Measurements from ENCODE around the gene PRSS33. TPM values are rescaled to one million over a fixed set of nuclear protein-coding genes. Genes with fewer than 3 reads are reported as not detected.
A peak's percentile ranks its signal among the peaks of the same experiment; 100 is the strongest.

Gene PRSS33
- total RNA-seq, 4 donors from 2014 or later, result not detected

DNA sequence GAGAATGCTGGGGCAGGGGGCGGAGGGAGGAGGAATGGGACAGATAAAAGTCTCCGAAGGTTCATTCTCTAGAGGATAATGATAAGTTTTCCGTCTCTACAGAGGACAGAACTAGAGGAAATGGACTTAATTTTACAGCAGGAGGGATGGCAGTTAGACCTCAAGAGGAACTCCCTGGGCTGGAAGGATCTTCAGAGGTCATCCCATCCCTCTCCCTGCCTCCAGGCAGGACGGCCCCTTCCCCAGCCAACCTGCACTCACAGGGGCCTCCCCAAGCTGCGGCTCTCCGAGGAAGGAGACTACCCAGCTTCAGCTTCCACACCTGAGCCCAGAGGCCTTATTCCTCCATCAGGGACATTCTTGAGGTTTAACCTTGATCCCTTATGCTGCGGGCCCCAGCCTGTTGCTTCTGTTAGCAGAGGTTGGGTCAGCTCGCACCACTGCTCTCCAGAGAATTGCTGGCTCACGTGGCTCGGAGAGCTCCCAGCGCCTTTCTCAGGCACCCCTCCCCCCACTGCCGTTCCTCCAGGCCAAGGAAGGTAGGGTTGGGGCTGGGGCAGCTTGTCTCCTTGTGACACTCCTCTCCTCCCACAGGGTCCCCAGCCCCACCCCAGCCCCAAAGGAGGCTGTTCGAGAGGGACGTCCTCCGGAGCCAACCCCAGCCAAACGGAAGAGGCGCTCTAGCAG is 18.8 kb downstream of the PRSS33 start:
- Histone ChIP-seq H3K4me3 (no peak overlapping the region), H3K27ac (peak overlapping the region; percentile 64 to 83 (median 80)), H3K36me3 (peaks cover 0 to 84% (median 30%) of the 10 kb centered on the region in 4 donors), H3K9me3 (no peaks in the 10 kb centered on the region), H3K27me3 (no peaks in the 10 kb centered on the region), H3K4me1 (peaks cover 12 to 36% (median 22%) of the 10 kb centered on the region in 4 donors)
- WGBS, 2 donors (ENCODE audit: low coverage in 1 of 2), result 87 to 100% methylated on average over 1 to 17 of the region's 17 CpGs
- in situ Hi-C loops (cut with MboI; ENCODE audit: low pct_ligation_motif_present in 1 of 4, low pct_unique_long_range_greater_than_20kb in 1 of 4, low sequenced_read_pairs in 3 of 4), result no loop called here
- DNase-seq, result no peak
- no peak for TF ChIP-seq POLR2A (IDR thresholded peaks at IDR 0.05)
- TF ChIP-seq EP300 (IDR thresholded peaks at IDR 0.05; ENCODE audit: low read depth), result no peak
- no peak for TF ChIP-seq POLR2AphosphoS5 (IDR thresholded peaks at IDR 0.05)
- no peak for TF ChIP-seq CTCF (IDR thresholded peaks at IDR 0.05)
- intact Hi-C loops (cut with DNase I; ENCODE audit: low total_unique reads), result no loop called here

- H3K9me3 ChIP-seq, result no peaks in the 10 kb centered on the region
- DNase-seq, result no peak
- no peak for TF ChIP-seq POLR2AphosphoS5 (IDR thresholded peaks at IDR 0.05)
- no peak for TF ChIP-seq EP300 (IDR thresholded peaks at IDR 0.05; ENCODE audit: low read depth)
- TF ChIP-seq POLR2A (IDR thresholded peaks at IDR 0.05), result no peak
- no peak for TF ChIP-seq CTCF (IDR thresholded peaks at IDR 0.05)
- peaks cover 12 to 36% (median 22%) of the 10 kb centered on the region in 4 donors for H3K4me1 ChIP-seq
- H3K4me3 ChIP-seq, result no peak overlapping the region
- in situ Hi-C loops (cut with MboI; ENCODE audit: low pct_ligation_motif_present in 1 of 4, low pct_unique_long_range_greater_than_20kb in 1 of 4, low sequenced_read_pairs in 3 of 4), result no loop called here
- intact Hi-C loops (cut with DNase I; ENCODE audit: low total_unique reads), result no loop called here
- H3K27me3 ChIP-seq, result no peaks in the 10 kb centered on the region
- WGBS, 2 donors (ENCODE audit: low coverage in 1 of 2), result 75 to 78% methylated on average over 8 to 14 of the region's 14 CpGs
- peak overlapping the region in 2 of 4 donors; percentile 80 to 83 for H3K27ac ChIP-seq
- H3K36me3 ChIP-seq, result peaks cover 0 to 90% (median 34%) of the 10 kb centered on the region in 4 donors
Observed at GRCh38 chr16:2767891-2768290, 19.5 kb downstream of the PRSS33 start.

GRCh38 chr16:2767140-2767731 is 20.1 kb downstream of the PRSS33 start:
- DNase-seq, result no peak
- peaks cover 0 to 97% (median 37%) of the 10 kb centered on the region in 4 donors for H3K36me3 ChIP-seq
- H3K9me3 ChIP-seq, result no peaks in the 10 kb centered on the region
- H3K4me1 ChIP-seq, result peaks cover 12 to 36% (median 22%) of the 10 kb centered on the region in 4 donors
- no peaks in the 10 kb centered on the region for H3K27me3 ChIP-seq
- in situ Hi-C loops (cut with MboI; ENCODE audit: low pct_ligation_motif_present in 1 of 4, low pct_unique_long_range_greater_than_20kb in 1 of 4, low sequenced_read_pairs in 3 of 4), result no loop called here
- intact Hi-C loops (cut with DNase I; ENCODE audit: low total_unique reads), result no loop called here
- H3K27ac ChIP-seq, result no peak overlapping the region
- H3K4me3 ChIP-seq, result no peak overlapping the region
- 94% methylated on average over 18 of the region's 19 CpGs; no CpG with 5 or more reads in 1 of the 2 donors for WGBS, 2 donors (ENCODE audit: low coverage in 1 of 2)
- TF ChIP-seq EP300 (IDR thresholded peaks at IDR 0.05; ENCODE audit: low read depth) (no peak), POLR2AphosphoS5 (IDR thresholded peaks at IDR 0.05) (no peak), CTCF (IDR thresholded peaks at IDR 0.05) (no peak), POLR2A (IDR thresholded peaks at IDR 0.05) (no peak)

- DNase-seq, result no peak
- H3K4me3 ChIP-seq, result no peak overlapping the region
- in situ Hi-C loops (cut with MboI; ENCODE audit: low pct_ligation_motif_present in 1 of 4, low pct_unique_long_range_greater_than_20kb in 1 of 4, low sequenced_read_pairs in 3 of 4), result no loop called here
- peaks cover 12 to 36% (median 22%) of the 10 kb centered on the region in 4 donors for H3K4me1 ChIP-seq
- intact Hi-C loops (cut with DNase I; ENCODE audit: low total_unique reads), result no loop called here
- peaks cover 0 to 97% (median 40%) of the 10 kb centered on the region in 4 donors for H3K36me3 ChIP-seq
- no peaks in the 10 kb centered on the region for H3K27me3 ChIP-seq
- no peak overlapping the region for H3K27ac ChIP-seq
- no peak for TF ChIP-seq POLR2AphosphoS5 (IDR thresholded peaks at IDR 0.05)
- TF ChIP-seq CTCF (IDR thresholded peaks at IDR 0.05), result no peak
- no peak for TF ChIP-seq EP300 (IDR thresholded peaks at IDR 0.05; ENCODE audit: low read depth)
- TF ChIP-seq POLR2A (IDR thresholded peaks at IDR 0.05), result no peak
- WGBS, 2 donors (ENCODE audit: low coverage in 1 of 2), result 96 to 100% methylated on average over 3 to 44 of the region's 44 CpGs
- H3K9me3 ChIP-seq, result no peaks in the 10 kb centered on the region
Observed at GRCh38 chr16:2766430-2767139, 20.8 kb downstream of the PRSS33 start.
